Spleen (tissue), 7 donors: ENCODE data around the gene TMCC1.

Source experiments
- CTCF ChIP-seq, 11 experiments: fragments of 200-600 bp in 7 of 11; fragments of 450-650 bp in 4 of 11; sonication (generic) in 4 of 11; IDR thresholded peaks in 8 of 11; conservative IDR thresholded peaks in 3 of 11; 1 replicate in 7 of 11; 2 replicates in 4 of 11; pipeline versions ENCODE4 v1.4.0 to v1.8.0; 2016 to 2021; ENCODE audit warnings: antibody characterized with exemption in 11 of 11, inconsistent platforms in 4 of 11, mild to moderate bottlenecking in 1 of 11
- POLR2A ChIP-seq, 3 donors: fragments of 450-650 bp; IDR thresholded peaks; one replicate each; pipeline ENCODE4 v1.5.1; 2017; ENCODE audit warnings: antibody characterized with exemption in 3 of 3, mild to moderate bottlenecking in 1 of 3
- donor health status: DM: no; HTN: no; CAD: no; lungs with moderate emphysema.
- donor health status: DM: no; HTN: no; CAD: no.
- donor health status: DM: no; HTN: no; CAD: no.

GRCh38 chr3:129619726-129620162 lies 273.8 kb downstream of the TMCC1 start:
- TF ChIP-seq CTCF (IDR thresholded peaks at IDR 0.05 in 8 of 11, conservative IDR thresholded peaks at IDR 0.05 in 3 of 11), result no peak
- TF ChIP-seq POLR2A (IDR thresholded peaks at IDR 0.05), result no peak
